Mucosa of stomach (tissue), 1 donor: ENCODE measurements around the gene LDAF1.
A peak's percentile ranks its signal among the peaks of the same experiment; 100 is the strongest.
"Not testable (repeated sequence)": the region's sequence is repeated elsewhere in the genome, so short reads cannot be mapped to it uniquely, and the experiment has no call there.

Experiments
- H3K27me3 ChIP-seq: one replicate; pipeline ENCODE4 v1.7.0; 2013; ENCODE audit warnings: mild to moderate bottlenecking, low read length; ENCODE audit not compliant: control insufficient read depth, insufficient read depth
- H3K36me3 ChIP-seq: one replicate; pipeline ENCODE4 v1.7.0; 2013; ENCODE audit warnings: low read length; ENCODE audit not compliant: control insufficient read depth, insufficient read depth
- H3K4me1 ChIP-seq: one replicate; pipeline ENCODE4 v1.7.0; 2013; ENCODE audit warnings: mild to moderate bottlenecking, low read length; ENCODE audit not compliant: control insufficient read depth, insufficient read depth
- H3K4me3 ChIP-seq: one replicate; pipeline ENCODE4 v1.7.0; 2013; ENCODE audit warnings: low read length
- H3K9ac ChIP-seq: one replicate; pipeline ENCODE4 v1.7.0; 2013; ENCODE audit warnings: mild to moderate bottlenecking, low read length, moderate library complexity
- H3K9me3 ChIP-seq: one replicate; pipeline ENCODE4 v1.7.0; 2013; ENCODE audit warnings: mild to moderate bottlenecking, low read length, moderate library complexity; ENCODE audit not compliant: control insufficient read depth
- donor health status: Pancreatic carcinoma.

LDAF1 gene

DNA sequence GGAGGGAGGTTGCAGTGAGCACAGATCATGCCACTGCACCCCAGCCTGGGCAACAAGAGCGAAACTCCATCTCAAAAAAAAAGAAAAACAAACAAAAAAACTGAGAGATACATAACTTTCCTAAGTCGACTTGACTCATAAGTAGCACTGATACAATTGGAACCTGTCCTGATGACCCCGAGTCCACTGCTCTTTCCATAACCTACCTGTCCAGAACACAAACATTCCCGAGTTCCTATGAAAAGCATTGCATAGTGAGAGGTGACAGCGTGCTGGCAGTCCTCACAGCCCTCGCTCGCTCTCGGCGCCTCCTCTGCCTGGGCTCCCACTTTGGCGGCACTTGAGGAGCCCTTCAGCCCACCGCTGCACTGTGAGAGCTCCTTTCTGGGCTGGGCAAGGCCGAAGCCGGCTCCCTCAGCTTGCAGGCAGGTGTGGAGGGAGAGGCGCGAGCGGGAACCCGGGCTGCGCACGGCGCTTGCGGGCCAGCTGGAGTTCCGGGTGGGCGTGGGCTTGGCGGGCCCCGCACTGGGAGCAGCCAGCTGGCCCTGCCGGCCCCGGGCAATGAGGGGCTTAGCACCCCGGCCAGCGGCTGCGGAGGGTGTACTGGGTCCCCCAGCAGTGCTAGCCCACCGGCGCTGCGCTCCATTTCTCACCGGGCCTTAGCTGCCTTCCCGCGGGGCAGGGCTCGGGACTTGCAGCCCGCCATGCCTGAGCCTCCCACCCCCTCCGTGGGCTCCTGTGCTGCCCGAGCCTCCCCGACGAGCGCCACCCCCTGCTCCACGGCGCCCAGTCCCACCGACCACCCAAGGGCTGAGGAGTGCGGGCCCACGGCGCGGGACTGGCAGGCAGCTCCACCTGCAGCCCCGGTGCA is 6.1 kb upstream of the LDAF1 start:
- H3K4me1 ChIP-seq, H3K9me3 ChIP-seq, H3K9ac ChIP-seq, H3K27me3 ChIP-seq, H3K36me3 ChIP-seq, H3K4me3 ChIP-seq: not testable (repeated sequence)

DNA sequence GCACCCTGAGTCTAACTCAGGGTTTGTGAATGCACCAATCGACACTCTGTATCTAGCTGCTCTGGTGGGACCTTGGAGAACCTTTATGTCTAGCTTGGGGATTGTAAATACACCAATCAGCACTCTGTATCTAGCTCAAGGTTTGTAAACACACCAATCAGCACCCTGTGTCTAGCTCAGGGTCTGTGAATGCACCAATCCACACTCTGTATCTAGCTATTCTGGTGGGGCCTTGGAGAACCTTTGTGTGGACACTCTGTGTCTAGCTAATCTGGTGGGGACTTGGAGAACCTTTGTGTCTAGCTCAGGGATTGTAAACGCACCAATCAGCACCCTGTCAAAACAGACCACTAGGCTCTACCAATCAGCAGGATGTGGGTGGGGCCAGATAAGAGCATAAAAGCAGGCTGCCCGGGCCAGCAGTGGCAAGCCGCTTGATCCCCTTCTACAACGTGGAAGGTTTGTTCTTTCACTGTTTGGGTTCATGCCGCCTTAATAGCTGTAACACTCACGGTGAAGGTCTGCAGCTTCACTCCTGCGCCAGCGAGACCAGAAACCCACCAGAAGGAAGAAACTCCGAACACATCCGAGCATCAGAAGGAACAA is 5.2 kb upstream of the LDAF1 start:
- not testable (repeated sequence) for H3K9me3 ChIP-seq, H3K4me3 ChIP-seq, H3K27me3 ChIP-seq, H3K36me3 ChIP-seq, H3K9ac ChIP-seq
- peaks cover 15% of the 10 kb centered on the region for H3K4me1 ChIP-seq

DNA sequence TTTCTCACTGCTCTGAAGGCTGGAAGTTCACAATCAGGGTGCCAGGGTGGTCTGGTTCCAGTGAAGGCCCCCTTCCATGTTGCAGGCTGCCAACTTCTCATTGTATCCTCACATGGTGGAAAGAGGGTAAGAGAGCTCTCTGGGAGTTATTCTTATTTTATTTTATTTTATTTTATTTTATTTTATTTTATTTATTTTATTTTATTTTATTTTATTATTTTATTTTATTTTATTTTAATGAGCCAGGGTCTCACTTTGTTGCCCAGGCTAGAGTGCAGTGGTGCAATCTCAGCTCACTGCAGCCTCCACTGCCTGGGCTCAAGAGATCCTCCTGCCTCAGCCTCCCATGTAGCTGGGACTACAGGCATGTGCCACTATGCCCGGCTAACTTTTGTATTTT is 2.5 kb upstream of the LDAF1 start:
- H3K4me1 ChIP-seq, result peaks cover 20% of the 10 kb centered on the region
- H3K36me3 ChIP-seq, H3K27me3 ChIP-seq, H3K4me3 ChIP-seq, H3K9me3 ChIP-seq, H3K9ac ChIP-seq: not testable (repeated sequence)

- H3K4me3 ChIP-seq, result no peak overlapping the region
- H3K9me3 ChIP-seq, result no peaks in the 10 kb centered on the region
- no peaks in the 10 kb centered on the region for H3K27me3 ChIP-seq
- H3K9ac ChIP-seq, result no peak overlapping the region
- no peaks in the 10 kb centered on the region for H3K36me3 ChIP-seq
- peaks cover 20% of the 10 kb centered on the region for H3K4me1 ChIP-seq
Observed at GRCh38 chr16:21156767-21157467, 1.6 kb upstream of the LDAF1 start.

DNA sequence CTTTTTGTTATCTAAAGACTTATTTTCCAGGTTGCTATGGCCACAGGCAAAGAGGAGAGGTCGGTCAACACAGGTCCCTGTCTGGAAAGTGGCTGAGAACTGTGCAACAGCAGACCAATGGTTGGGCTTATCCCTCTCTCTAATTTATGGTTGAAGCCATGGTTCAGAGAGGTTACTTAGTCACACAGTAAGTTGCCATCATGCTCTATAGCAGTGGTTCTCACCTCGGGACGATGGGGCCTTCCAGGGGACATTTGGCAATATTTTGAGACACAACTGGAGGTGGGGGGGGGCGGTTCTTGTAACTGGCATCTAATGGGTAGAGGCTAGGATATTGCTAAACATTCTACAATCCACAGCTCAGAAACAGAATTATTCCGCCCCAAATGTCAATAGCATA is 842 bp upstream of the LDAF1 start:
- no peak overlapping the region for H3K4me3 ChIP-seq
- peaks cover 24% of the 10 kb centered on the region for H3K4me1 ChIP-seq
- no peaks in the 10 kb centered on the region for H3K27me3 ChIP-seq
- H3K36me3 ChIP-seq, result no peaks in the 10 kb centered on the region
- H3K9me3 ChIP-seq, result no peaks in the 10 kb centered on the region
- peak overlapping the region; percentile 93 for H3K9ac ChIP-seq

DNA sequence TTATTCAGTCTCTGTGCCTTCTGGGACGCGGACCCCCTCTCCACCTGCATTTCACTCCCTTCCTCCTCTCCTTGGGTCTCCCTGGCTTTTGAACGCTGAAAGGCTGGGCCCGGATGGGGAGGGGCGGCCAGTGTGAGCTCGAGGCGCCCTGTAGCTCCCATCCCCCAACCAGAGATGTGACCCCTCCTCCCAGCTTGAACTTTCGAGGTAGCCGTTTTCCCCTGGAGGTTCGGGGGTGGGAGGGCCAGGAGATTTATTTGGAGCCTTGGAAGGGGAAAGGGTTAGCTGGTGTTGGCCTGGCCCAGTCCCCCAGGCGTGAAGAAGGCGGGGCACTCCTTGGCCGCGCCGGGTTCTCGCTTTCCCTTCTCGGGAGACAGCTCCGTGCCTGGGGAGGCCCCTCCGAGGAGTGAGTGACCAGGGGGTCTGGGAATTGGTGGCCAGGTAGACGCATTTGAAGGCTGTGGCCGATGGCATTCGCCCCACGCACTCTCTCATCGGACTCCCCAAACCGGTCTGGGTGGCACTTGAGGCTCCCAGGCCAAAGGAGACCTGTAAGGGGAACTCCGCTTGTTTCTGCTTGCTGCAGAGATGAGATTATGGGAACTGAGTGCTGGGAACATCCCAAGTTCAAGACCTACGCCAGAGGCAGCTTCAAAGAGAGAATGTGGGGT is 942 bp downstream of the LDAF1 start:
- Histone ChIP-seq H3K36me3 (peaks cover 3% of the 10 kb centered on the region), H3K9ac (peak overlapping the region; percentile 93), H3K27me3 (no peaks in the 10 kb centered on the region), H3K4me1 (peaks cover 33% of the 10 kb centered on the region), H3K9me3 (no peaks in the 10 kb centered on the region), H3K4me3 (peak overlapping the region; percentile 95)

GRCh38 chr16:21160276-21160675 is 1.8 kb downstream of the LDAF1 start:
- Histone ChIP-seq H3K4me1 (peaks cover 33% of the 10 kb centered on the region), H3K9ac (no peak overlapping the region), H3K36me3 (peaks cover 7% of the 10 kb centered on the region), H3K9me3 (no peaks in the 10 kb centered on the region), H3K4me3 (no peak overlapping the region), H3K27me3 (no peaks in the 10 kb centered on the region)

DNA sequence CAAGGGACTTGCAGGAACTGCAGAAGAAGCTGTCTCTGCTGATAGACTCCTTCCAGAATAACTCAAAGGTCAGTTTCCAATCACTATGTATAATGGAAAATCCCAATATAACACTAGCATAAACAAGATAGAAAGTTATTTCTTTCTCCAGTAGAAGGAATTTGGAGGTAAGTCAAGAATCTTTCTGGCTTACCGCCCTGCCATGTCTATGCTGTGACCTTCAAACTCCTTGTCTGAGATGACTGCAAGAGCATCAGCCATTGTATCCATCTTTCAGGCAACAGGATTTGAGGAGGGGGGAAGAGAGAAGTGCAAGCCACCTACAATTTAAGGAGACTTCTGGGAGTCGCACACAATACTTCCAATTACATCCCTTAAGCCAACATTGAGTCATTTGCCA is 2.7 kb downstream of the LDAF1 start:
- no peaks in the 10 kb centered on the region for H3K9me3 ChIP-seq
- H3K27me3 ChIP-seq, result no peaks in the 10 kb centered on the region
- H3K9ac ChIP-seq, result no peak overlapping the region
- H3K4me3 ChIP-seq, result no peak overlapping the region
- H3K36me3 ChIP-seq, result peaks cover 7% of the 10 kb centered on the region
- peaks cover 33% of the 10 kb centered on the region for H3K4me1 ChIP-seq

DNA sequence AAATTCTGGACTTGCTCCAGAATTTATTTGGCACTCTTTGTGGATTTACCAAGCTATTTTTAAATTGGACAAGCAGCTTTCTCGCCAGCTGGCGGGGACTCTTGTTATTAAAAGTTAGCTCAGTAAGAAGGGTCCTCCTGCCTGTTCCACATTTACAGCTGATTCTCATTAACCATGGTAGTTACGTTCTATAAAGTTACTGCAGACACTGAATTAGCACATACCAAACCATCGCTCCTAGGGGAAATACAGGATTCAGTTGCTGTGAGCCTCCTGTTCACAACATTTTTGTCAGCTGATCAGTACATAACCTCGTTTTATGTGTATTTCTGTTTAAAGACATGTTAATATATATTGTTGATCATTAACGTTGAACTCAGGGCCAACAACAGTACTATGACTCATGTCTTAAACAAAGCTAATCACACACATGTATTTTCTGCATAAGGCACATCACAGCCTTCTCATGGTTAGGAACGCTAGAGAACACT is 4.2 kb downstream of the LDAF1 start:
- Histone ChIP-seq H3K9ac (no peak overlapping the region), H3K4me3 (no peak overlapping the region), H3K27me3 (no peaks in the 10 kb centered on the region), H3K36me3 (peaks cover 7% of the 10 kb centered on the region), H3K9me3 (no peaks in the 10 kb centered on the region), H3K4me1 (peaks cover 23% of the 10 kb centered on the region)

GRCh38 chr16:21163576-21163975 is 5.1 kb downstream of the LDAF1 start:
- H3K36me3 ChIP-seq, result peaks cover 7% of the 10 kb centered on the region
- H3K4me1 ChIP-seq, result peaks cover 16% of the 10 kb centered on the region
- no peak overlapping the region for H3K9ac ChIP-seq
- no peaks in the 10 kb centered on the region for H3K27me3 ChIP-seq
- no peak overlapping the region for H3K4me3 ChIP-seq
- H3K9me3 ChIP-seq, result no peaks in the 10 kb centered on the region

GRCh38 chr16:21164521-21165168 is 6.2 kb downstream of the LDAF1 start:
- Histone ChIP-seq H3K36me3 (peaks cover 7% of the 10 kb centered on the region), H3K4me1 (peaks cover 23% of the 10 kb centered on the region), H3K27me3 (no peaks in the 10 kb centered on the region), H3K9me3 (no peaks in the 10 kb centered on the region), H3K4me3 (no peak overlapping the region), H3K9ac (no peak overlapping the region)
